ENCODE measurements around the gene PCDH9.

GRCh38 chr13:66855131-66855530, 375.0 kb downstream of the PCDH9 start:
- TF ChIP-seq CTCF (IDR thresholded peaks at IDR 0.05) (no peak), SIN3A (IDR thresholded peaks at IDR 0.05; ENCODE audit: borderline replicate concordance, insufficient read depth, low read depth, low read length) (no peak)
